ENCODE data around the gene HOXB4.

The HOXB4 gene

GRCh38 chr17:48529683-48530009, 48.5 kb downstream of the HOXB4 start:
- no peak overlapping the region for H3K27ac ChIP-seq (ENCODE audit: low read depth in 2 of 2, low read length in 2 of 2)
- no peak overlapping the region for H3K9ac ChIP-seq (ENCODE audit: low read depth in 1 of 2, low read length in 2 of 2)
- no peaks in the 10 kb centered on the region for H3K9me3 ChIP-seq (ENCODE audit: control insufficient read depth in 2 of 2, low read length in 2 of 2)
- H3K36me3 ChIP-seq (ENCODE audit: control insufficient read depth in 2 of 2, insufficient read depth in 2 of 2, low read length in 2 of 2): no peaks in the 10 kb centered on the region
- peaks cover 4 to 10% of the 10 kb centered on the region in 2 donors for H3K27me3 ChIP-seq (ENCODE audit: control insufficient read depth in 2 of 2, insufficient read depth in 2 of 2, low read length in 2 of 2)
- no peak overlapping the region for H3K4me3 ChIP-seq (ENCODE audit: low read length in 2 of 2)
- no peaks in the 10 kb centered on the region for H3K4me1 ChIP-seq (ENCODE audit: control insufficient read depth in 2 of 2, insufficient read depth in 2 of 2, low read length in 2 of 2)

- H3K27me3 ChIP-seq (ENCODE audit: control insufficient read depth in 2 of 2, insufficient read depth in 2 of 2, low read length in 2 of 2): peaks cover 4 to 10% of the 10 kb centered on the region in 2 donors
- no peak overlapping the region for H3K4me3 ChIP-seq (ENCODE audit: low read length in 2 of 2)
These were observed 49.0 kb downstream of the HOXB4 start for GRCh38 chr17:48528936-48529682.

GRCh38 chr17:48528153-48528935, 49.8 kb downstream of the HOXB4 start:
- Histone ChIP-seq H3K36me3 (ENCODE audit: control insufficient read depth in 2 of 2, insufficient read depth in 2 of 2, low read length in 2 of 2) (no peaks in the 10 kb centered on the region), H3K9me3 (ENCODE audit: control insufficient read depth in 2 of 2, low read length in 2 of 2) (no peaks in the 10 kb centered on the region), H3K9ac (ENCODE audit: low read depth in 1 of 2, low read length in 2 of 2) (no peak overlapping the region), H3K4me3 (ENCODE audit: low read length in 2 of 2) (no peak overlapping the region), H3K27ac (ENCODE audit: low read depth in 2 of 2, low read length in 2 of 2) (no peak overlapping the region), H3K4me1 (ENCODE audit: control insufficient read depth in 2 of 2, insufficient read depth in 2 of 2, low read length in 2 of 2) (no peaks in the 10 kb centered on the region), H3K27me3 (ENCODE audit: control insufficient read depth in 2 of 2, insufficient read depth in 2 of 2, low read length in 2 of 2) (peaks cover 4 to 10% of the 10 kb centered on the region in 2 donors)

More at GRCh38 chr17:48528936-48529682, 49.0 kb downstream of the HOXB4 start:
- no peak overlapping the region for H3K27ac ChIP-seq (ENCODE audit: low read depth in 2 of 2, low read length in 2 of 2)
- H3K9me3 ChIP-seq (ENCODE audit: control insufficient read depth in 2 of 2, low read length in 2 of 2): no peaks in the 10 kb centered on the region
- H3K36me3 ChIP-seq (ENCODE audit: control insufficient read depth in 2 of 2, insufficient read depth in 2 of 2, low read length in 2 of 2): no peaks in the 10 kb centered on the region
- H3K4me1 ChIP-seq (ENCODE audit: control insufficient read depth in 2 of 2, insufficient read depth in 2 of 2, low read length in 2 of 2): no peaks in the 10 kb centered on the region
- H3K9ac ChIP-seq (ENCODE audit: low read depth in 1 of 2, low read length in 2 of 2): no peak overlapping the region

- Histone ChIP-seq H3K9me3 (ENCODE audit: control insufficient read depth in 2 of 2, low read length in 2 of 2) (no peaks in the 10 kb centered on the region), H3K9ac (ENCODE audit: low read depth in 1 of 2, low read length in 2 of 2) (no peak overlapping the region), H3K4me3 (ENCODE audit: low read length in 2 of 2) (no peak overlapping the region), H3K36me3 (ENCODE audit: control insufficient read depth in 2 of 2, insufficient read depth in 2 of 2, low read length in 2 of 2) (no peaks in the 10 kb centered on the region), H3K4me1 (ENCODE audit: control insufficient read depth in 2 of 2, insufficient read depth in 2 of 2, low read length in 2 of 2) (no peaks in the 10 kb centered on the region), H3K27me3 (ENCODE audit: control insufficient read depth in 2 of 2, insufficient read depth in 2 of 2, low read length in 2 of 2) (peaks cover 4 to 10% of the 10 kb centered on the region in 2 donors), H3K27ac (ENCODE audit: low read depth in 2 of 2, low read length in 2 of 2) (no peak overlapping the region)
These were observed 50.6 kb downstream of the HOXB4 start for GRCh38 chr17:48527547-48527932.

GRCh38 chr17:48526608-48527546, 51.3 kb downstream of the HOXB4 start:
- H3K4me1 ChIP-seq (ENCODE audit: control insufficient read depth in 2 of 2, insufficient read depth in 2 of 2, low read length in 2 of 2): peaks cover 0 to 4% of the 10 kb centered on the region in 2 donors
- no peaks in the 10 kb centered on the region for H3K9me3 ChIP-seq (ENCODE audit: control insufficient read depth in 2 of 2, low read length in 2 of 2)
- H3K4me3 ChIP-seq (ENCODE audit: low read length in 2 of 2): no peak overlapping the region
- no peak overlapping the region for H3K9ac ChIP-seq (ENCODE audit: low read depth in 1 of 2, low read length in 2 of 2)
- peaks cover 4 to 10% of the 10 kb centered on the region in 2 donors for H3K27me3 ChIP-seq (ENCODE audit: control insufficient read depth in 2 of 2, insufficient read depth in 2 of 2, low read length in 2 of 2)
- H3K36me3 ChIP-seq (ENCODE audit: control insufficient read depth in 2 of 2, insufficient read depth in 2 of 2, low read length in 2 of 2): no peaks in the 10 kb centered on the region
- H3K27ac ChIP-seq (ENCODE audit: low read depth in 2 of 2, low read length in 2 of 2): no peak overlapping the region
